HepG2 (cell line): ENCODE results near the gene TLK1. TPM values are rescaled to one million over a fixed set of nuclear protein-coding genes. Genes with fewer than 3 reads are reported as not detected.

Experiments used
- BHLHE40 ChIP-seq: IDR thresholded peaks from 2 replicates; pipeline ENCODE4 v1.6.1; 2011; ENCODE audit warnings: low read length, improper control_type of control experiment
- CC2D1A ChIP-seq: sonication (generic); formaldehyde crosslinking; IDR thresholded peaks from 2 replicates; pipeline ENCODE4 v1.8.1; 2023; ENCODE audit warnings: mild to moderate bottlenecking, missing genetic modification reagents
- EP300 ChIP-seq, 3 experiments: sonication (generic) in 1 of 3; formaldehyde crosslinking in 1 of 3; IDR thresholded peaks; 2 replicates each; pipeline versions ENCODE4 v1.5.1 to v1.6.1; 2011 to 2020; ENCODE audit warnings: low read depth in 2 of 3, low read length in 2 of 3, borderline replicate concordance in 1 of 3, improper control_type of control experiment in 1 of 3, mild to moderate bottlenecking in 1 of 3, missing genetic modification reagents in 1 of 3, moderate library complexity in 1 of 3
- FOXP1 ChIP-seq, 2 experiments: fragments of 450-650 bp in 1 of 2; IDR thresholded peaks; 2 replicates each; pipeline ENCODE4 v1.6.1; 2017 to 2018; ENCODE audit warnings: antibody characterized with exemption in 1 of 2
- KMT2A ChIP-seq: sonication (generic); formaldehyde crosslinking; IDR thresholded peaks from 2 replicates; pipeline ENCODE4 v1.4.0; 2020; ENCODE audit warnings: missing genetic modification reagents
- MEF2D ChIP-seq: sonication (generic); formaldehyde crosslinking; IDR thresholded peaks from 2 replicates; pipeline ENCODE4 v1.5.1; 2020; ENCODE audit warnings: mild to moderate bottlenecking, missing genetic modification reagents
- MZF1 ChIP-seq: sonication (generic); formaldehyde crosslinking; IDR thresholded peaks from 2 replicates; pipeline ENCODE4 v1.8.1; 2023; ENCODE audit warnings: mild to moderate bottlenecking, missing genetic modification reagents, borderline replicate concordance
- NFKB2 ChIP-seq: sonication (generic); formaldehyde crosslinking; IDR thresholded peaks from 2 replicates; pipeline ENCODE4 v1.4.0; 2020; ENCODE audit warnings: missing genetic modification reagents, borderline replicate concordance
- PATZ1 ChIP-seq: sonication (generic); formaldehyde crosslinking; IDR thresholded peaks from 2 replicates; pipeline ENCODE4 v1.4.0; 2020; ENCODE audit warnings: missing genetic modification reagents
- POLR2G ChIP-seq: fragments of 200-400 bp; formaldehyde crosslinking; IDR thresholded peaks from 2 replicates; pipeline ENCODE4 v1.6.1; 2018; ENCODE audit warnings: mild to moderate bottlenecking, low read depth, low read length, moderate library complexity
- RAD51 ChIP-seq: fragments of 450-650 bp; IDR thresholded peaks from 2 replicates; pipeline ENCODE4 v1.6.1; 2016; ENCODE audit warnings: borderline replicate concordance
- RFXANK ChIP-seq: IDR thresholded peaks from 2 replicates; pipeline ENCODE4 v1.6.1; 2016
- SMYD3 ChIP-seq: sonication (generic); formaldehyde crosslinking; IDR thresholded peaks from 2 replicates; pipeline ENCODE4 v1.8.1; 2023; ENCODE audit warnings: mild to moderate bottlenecking, missing genetic modification reagents
- SOX5 ChIP-seq: IDR thresholded peaks from 2 replicates; pipeline ENCODE4 v1.6.1; 2016; ENCODE audit warnings: borderline replicate concordance
- ZBTB20 ChIP-seq: sonication (generic); formaldehyde crosslinking; IDR thresholded peaks from 2 replicates; pipeline ENCODE4 v1.8.1; 2023; ENCODE audit warnings: missing genetic modification reagents, low read depth, mild to moderate bottlenecking, borderline replicate concordance
- ZFP90 ChIP-seq: sonication (generic); formaldehyde crosslinking; IDR thresholded peaks from 2 replicates; pipeline ENCODE4 v1.8.0; 2022; ENCODE audit warnings: missing genetic modification reagents, mild to moderate bottlenecking, inconsistent platforms, borderline replicate concordance
- ZNF136 ChIP-seq: sonication (generic); formaldehyde crosslinking; IDR thresholded peaks from 2 replicates; pipeline ENCODE4 v1.8.1; 2022; ENCODE audit warnings: low read depth, mild to moderate bottlenecking, moderate library complexity, missing genetic modification reagents
- ZNF256 ChIP-seq: sonication (generic); formaldehyde crosslinking; conservative IDR thresholded peaks from 2 replicates; pipeline ENCODE4 v1.4.0; 2020; ENCODE audit warnings: missing genetic modification reagents
- ZNF430 ChIP-seq: sonication (generic); formaldehyde crosslinking; IDR thresholded peaks from 2 replicates; pipeline ENCODE4 v1.9.0; 2021; ENCODE audit warnings: mild to moderate bottlenecking, missing genetic modification reagents
- ZNF446 ChIP-seq: sonication (generic); formaldehyde crosslinking; IDR thresholded peaks from 2 replicates; pipeline ENCODE4 v1.5.0; 2020; ENCODE audit warnings: mild to moderate bottlenecking, missing genetic modification reagents
- ZNF615 ChIP-seq: sonication (generic); formaldehyde crosslinking; IDR thresholded peaks from 2 replicates; pipeline ENCODE4 v1.5.0; 2020; ENCODE audit warnings: mild to moderate bottlenecking, missing genetic modification reagents, borderline replicate concordance
- ZNF709 ChIP-seq: sonication (generic); formaldehyde crosslinking; IDR thresholded peaks from 2 replicates; pipeline ENCODE4 v1.5.0; 2020; ENCODE audit warnings: mild to moderate bottlenecking, missing genetic modification reagents
- ZNF724P ChIP-seq: sonication (generic); formaldehyde crosslinking; IDR thresholded peaks from 2 replicates; pipeline ENCODE4 v1.8.0; 2022; ENCODE audit warnings: missing genetic modification reagents, borderline replicate concordance
- ZNF792 ChIP-seq: IDR thresholded peaks from 2 replicates; pipeline ENCODE4 v1.6.1; 2016
- ZNF839 ChIP-seq: sonication (generic); formaldehyde crosslinking; IDR thresholded peaks from 2 replicates; pipeline ENCODE4 v1.4.0; 2020; ENCODE audit warnings: missing genetic modification reagents, mild to moderate bottlenecking, borderline replicate concordance
- polyA plus RNA-seq, 8 experiments: library from polyadenylated mRNA; depleted of rRNA in 3 of 8; stranded (reverse) in 7 of 8; unstranded in 1 of 8; fragments of >200 nt; fragmentation: Illumina TruSeq in 4 of 8; extraction: Trizol in 4 of 8; gene quantifications; 2 replicates each; pipeline versions ENCODE4 v1.2.1 to v1.2.3, GENCODE V29; 2011 to 2016; ENCODE audit warnings: low read depth in 4 of 8, missing spikeins in 1 of 8, mixed read lengths in 1 of 8; ENCODE audit not compliant: insufficient read depth in 1 of 8
- total RNA-seq, 5 experiments: library from RNA; depleted of rRNA; stranded (reverse); fragments of >200 nt; fragmentation: Illumina TruSeq; extraction: Trizol; gene quantifications; 2 replicates each; pipeline ENCODE4 v1.2.3, GENCODE V29; 2016; ENCODE audit warnings: low read depth in 1 of 5
- TF ChIP-seq, protein P1 (sequence below): sonication (generic); formaldehyde crosslinking; IDR thresholded peaks from 2 replicates; pipeline ENCODE4 v1.4.0; 2020; ENCODE audit warnings: missing genetic modification reagents
- TF ChIP-seq, protein P2 (sequence below): sonication (generic); formaldehyde crosslinking; IDR thresholded peaks from 2 replicates; pipeline ENCODE4 v1.5.0; 2020; ENCODE audit warnings: missing genetic modification reagents, mild to moderate bottlenecking, borderline replicate concordance

The TLK1 gene
- total and polyA plus RNA-seq, 2 of the 13 experiments (the other 11 are each of a cell fraction or from before 2014, with no cell fraction given), result 16.8 to 28.7 TPM

DNA sequence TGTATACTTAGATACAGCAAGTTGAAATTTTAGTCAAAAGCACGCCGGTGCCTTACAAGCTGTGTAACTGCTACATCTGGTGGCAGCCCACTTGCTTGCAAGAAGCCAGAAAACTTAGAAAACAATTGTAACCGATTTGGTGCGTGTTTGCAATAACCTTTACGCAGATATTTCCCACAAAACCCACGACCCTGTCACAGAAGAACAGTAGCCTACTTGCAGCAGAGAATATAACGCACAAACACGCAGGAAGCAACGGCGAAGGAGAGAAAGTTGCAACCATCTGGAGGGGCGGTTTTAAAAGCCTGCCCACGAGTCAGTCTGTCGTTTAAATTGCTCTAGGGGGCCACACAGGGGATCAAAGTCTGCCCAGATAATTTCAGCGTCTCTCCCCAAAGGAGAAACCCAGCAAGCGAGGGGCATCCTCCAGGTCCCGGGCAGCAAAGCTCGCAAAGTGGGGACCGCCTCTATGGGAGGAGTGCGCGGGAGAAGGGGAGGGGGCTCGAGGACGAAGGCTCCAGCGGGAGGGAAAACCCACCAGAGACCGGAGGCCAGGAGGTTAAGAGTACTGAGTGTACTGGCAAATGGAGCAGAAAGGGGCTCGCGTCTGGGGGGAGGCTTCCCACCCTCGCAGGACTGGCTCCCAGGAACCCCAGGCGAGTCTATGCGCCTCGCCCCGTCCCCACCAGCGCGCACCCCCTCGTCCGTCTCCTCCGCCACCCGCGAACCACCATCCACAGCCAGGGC is 1.1 kb downstream of the TLK1 start (continued):
- TF ChIP-seq MEF2D, result peak; percentile 25; the same call in 1 of the 2 replicates
- TF ChIP-seq POLR2G, result peak; percentile 81
- no peak for TF ChIP-seq FOXP1 (IDR thresholded peaks at IDR 0.05)
- TF ChIP-seq FOXP1 (CRISPR knock-in tag; IDR thresholded peaks at IDR 0.05), result no peak; the same call in 1 of the 2 replicates
- no peak for TF ChIP-seq CC2D1A (CRISPR knock-in tag)
- peak; percentile 73 for TF ChIP-seq PATZ1 (CRISPR knock-in tag)
- no peak for TF ChIP-seq ZNF792
- no peak for TF ChIP-seq ZNF136
- no peak for TF ChIP-seq BHLHE40
- peak; percentile 17; the same call in 1 of the 2 replicates for TF ChIP-seq SOX5 (CRISPR knock-in tag)
- peak; percentile 89 for TF ChIP-seq ZNF430 (CRISPR knock-in tag)
- peak; percentile 87; the same call in 1 of the 2 replicates for TF ChIP-seq ZFP90 (CRISPR knock-in tag)
- TF ChIP-seq ZNF839, result peak; percentile 65; the same call in 1 of the 2 replicates
- TF ChIP-seq ZNF256, result no peak
- 0 out of 2 replicates have a peak, but pooled peaks have one; percentile 76 for TF ChIP-seq SMYD3
- no peak for TF ChIP-seq MZF1 (CRISPR knock-in tag)
- TF ChIP-seq KMT2A (CRISPR knock-in tag), result peak; percentile 75
- TF ChIP-seq RAD51, result no peak
- TF ChIP-seq, protein P1, sequence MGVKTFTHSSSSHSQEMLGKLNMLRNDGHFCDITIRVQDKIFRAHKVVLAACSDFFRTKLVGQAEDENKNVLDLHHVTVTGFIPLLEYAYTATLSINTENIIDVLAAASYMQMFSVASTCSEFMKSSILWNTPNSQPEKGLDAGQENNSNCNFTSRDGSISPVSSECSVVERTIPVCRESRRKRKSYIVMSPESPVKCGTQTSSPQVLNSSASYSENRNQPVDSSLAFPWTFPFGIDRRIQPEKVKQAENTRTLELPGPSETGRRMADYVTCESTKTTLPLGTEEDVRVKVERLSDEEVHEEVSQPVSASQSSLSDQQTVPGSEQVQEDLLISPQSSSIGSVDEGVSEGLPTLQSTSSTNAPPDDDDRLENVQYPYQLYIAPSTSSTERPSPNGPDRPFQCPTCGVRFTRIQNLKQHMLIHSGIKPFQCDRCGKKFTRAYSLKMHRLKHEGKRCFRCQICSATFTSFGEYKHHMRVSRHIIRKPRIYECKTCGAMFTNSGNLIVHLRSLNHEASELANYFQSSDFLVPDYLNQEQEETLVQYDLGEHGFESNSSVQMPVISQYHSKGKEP, result no peak
- TF ChIP-seq EP300 (IDR thresholded peaks at IDR 0.05; ENCODE audit: low read depth in 2 of 2, low read length in 2 of 2), result peak in 1 of 2 experiments; percentile 17; a peak in 1 of 4 replicates
- no peak for TF ChIP-seq EP300 (CRISPR knock-in tag; IDR thresholded peaks at IDR 0.05; ENCODE audit: borderline replicate concordance)
- peak; percentile 31; the same call in 1 of the 2 replicates for TF ChIP-seq ZNF724P
- no peak for TF ChIP-seq RFXANK
- TF ChIP-seq ZNF709 (CRISPR knock-in tag), result no peak
- TF ChIP-seq ZBTB20 (CRISPR knock-in tag), result peak; percentile 61; the same call in 1 of the 2 replicates
- TF ChIP-seq ZNF446, result 0 out of 2 replicates have a peak, but pooled peaks have one; percentile 5
- 0 out of 2 replicates have a peak, but pooled peaks have one; percentile 67 for TF ChIP-seq ZNF615 (CRISPR knock-in tag)
- peak; percentile 51; the same call in 1 of the 2 replicates for TF ChIP-seq NFKB2 (CRISPR knock-in tag)
- TF ChIP-seq, protein P2, sequence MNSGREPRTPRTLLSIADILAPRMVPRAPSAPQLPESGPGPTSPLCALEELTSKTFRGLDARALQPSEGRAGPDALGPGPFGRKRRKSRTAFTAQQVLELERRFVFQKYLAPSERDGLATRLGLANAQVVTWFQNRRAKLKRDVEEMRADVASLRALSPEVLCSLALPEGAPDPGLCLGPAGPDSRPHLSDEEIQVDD (CRISPR knock-in tag), result no peak
